HCT116 (cell line): ENCODE measurements around the gene CHST9. TPM values are rescaled to one million over a fixed set of nuclear protein-coding genes. Genes with fewer than 3 reads are reported as not detected.

Experiments used
- ATAC-seq: fragments of 200-7000 bp; cut with Tn5 transposase; 2 replicates; pipeline ENCODE4 v1.9.1; 2020; ENCODE audit warnings: mild to moderate bottlenecking, moderate library complexity
- BruUV-seq: library from RNA; stranded (reverse); fragments of 400-500 nt; replicated peaks from 2 replicates; lab custom pipeline; 2021; lab: Mats Ljungman, UMichigan
- CTCF ChIA-PET: fragments of 300-600 bp; sonication (Branson Sonifier 250); formaldehyde crosslinking; loops from one replicate; lab custom pipeline; 2021; ENCODE audit warnings: antibody characterized with exemption; lab: Charles Lee
- POLR2A ChIA-PET: fragments of 300-600, 350-600 bp; sonication (Branson Sonifier 250); formaldehyde crosslinking; loops from one replicate; lab custom pipeline; 2021; ENCODE audit warnings: antibody characterized with exemption; lab: Charles Lee
- RAD21 ChIA-PET, 2 experiments: fragments of 300-600 bp; sonication (Branson Sonifier 250); formaldehyde crosslinking; loops; one replicate each; lab custom pipeline; 2023; ENCODE audit warnings: low total read pairs in 2 of 2; ENCODE audit not compliant: uncharacterized antibody in 2 of 2, unreplicated experiment in 2 of 2, low non-redundant PET in 1 of 2; lab: Charles Lee
- DNase-seq: peaks from one replicate; pipeline ENCODE4 v3.0.0-alpha.2; 2010; ENCODE audit warnings: low read depth, low spot score
- H2AFZ ChIP-seq: fragments of 200-600 bp; shearing (Covaris generic), sonication (generic); 2 replicates; pipeline ENCODE4 v1.6.1; 2017; ENCODE audit warnings: low read depth, mixed run types, mixed read lengths, antibody characterized with exemption, low read length; ENCODE audit not compliant: poor library complexity, severe bottlenecking
- H3K27ac ChIP-seq: 2 replicates; pipeline ENCODE4 v1.5.1; 2012; ENCODE audit warnings: low read depth, low read length
- H3K27me3 ChIP-seq: fragments of 200-600 bp; sonication (generic); 2 replicates; pipeline ENCODE4 v1.6.1; 2016; ENCODE audit warnings: mixed run types, low read length, mixed read lengths; ENCODE audit not compliant: insufficient read depth
- H3K36me3 ChIP-seq, 2 experiments: fragments of 200-500 bp in 1 of 2; fragments of 200-600 bp in 1 of 2; sonication (Bioruptor generic) in 1 of 2; sonication (generic) in 1 of 2; 2 replicates each; pipeline versions ENCODE4 v1.5.1 to v1.6.1; 2014 to 2016; ENCODE audit warnings: low read length in 2 of 2, inconsistent platforms in 1 of 2, mixed read lengths in 1 of 2, mixed run types in 1 of 2; ENCODE audit not compliant: insufficient read depth in 2 of 2, control insufficient read depth in 1 of 2
- H3K4me1 ChIP-seq, 2 experiments: fragments of 200-600 bp in 1 of 2; sonication (generic) in 1 of 2; 2 replicates each; pipeline versions ENCODE4 v1.5.1 to v1.6.1; 2012 to 2017; ENCODE audit warnings: low read length in 2 of 2, inconsistent platforms in 1 of 2, mild to moderate bottlenecking in 1 of 2, mixed read lengths in 1 of 2, mixed run types in 1 of 2, moderate library complexity in 1 of 2; ENCODE audit not compliant: insufficient read depth in 2 of 2, control insufficient read depth in 1 of 2
- H3K4me2 ChIP-seq: fragments of 200-600 bp; sonication (generic); 2 replicates; pipeline ENCODE4 v1.6.1; 2017; ENCODE audit warnings: mixed run types, low read length, mixed read lengths
- H3K4me3 ChIP-seq, 2 experiments: fragments of 200-600 bp in 1 of 2; sonication (generic) in 1 of 2; replicated peaks in 1 of 2; 2 replicates each; pipeline ENCODE4 v1.5.1; 2011 to 2016; ENCODE audit warnings: low read length in 2 of 2, control low read depth in 1 of 2, low read depth in 1 of 2, mild to moderate bottlenecking in 1 of 2, mixed read lengths in 1 of 2, mixed run types in 1 of 2
- H3K79me2 ChIP-seq: fragments of 200-600 bp; sonication (generic); 2 replicates; pipeline ENCODE4 v1.6.1; 2017; ENCODE audit warnings: mild to moderate bottlenecking, mixed run types, low read length, moderate library complexity, mixed read lengths; ENCODE audit not compliant: insufficient read depth
- H3K9ac ChIP-seq: fragments of 200-600 bp; sonication (generic); 2 replicates; pipeline ENCODE4 v1.6.1; 2016; ENCODE audit warnings: low read length, mixed read lengths
- H3K9me2 ChIP-seq: fragments of 200-600 bp; sonication (generic), shearing (Covaris generic); 2 replicates; pipeline ENCODE4 v1.6.1; 2017; ENCODE audit warnings: mixed run types, mild to moderate bottlenecking, moderate library complexity; ENCODE audit not compliant: insufficient read depth
- H3K9me3 ChIP-seq, 2 experiments: fragments of 200-500 bp in 1 of 2; fragments of 200-600 bp in 1 of 2; sonication (Bioruptor generic) in 1 of 2; sonication (generic) in 1 of 2; 2 replicates each; pipeline ENCODE4 v1.6.1; 2014 to 2017; ENCODE audit warnings: low read length in 2 of 2, mixed read lengths in 2 of 2, inconsistent platforms in 1 of 2, low read depth in 1 of 2, mild to moderate bottlenecking in 1 of 2, mixed run types in 1 of 2, moderate library complexity in 1 of 2; ENCODE audit not compliant: control insufficient read depth in 1 of 2, insufficient read depth in 1 of 2
- H4K20me1 ChIP-seq: fragments of 200-600 bp; sonication (generic), shearing (Covaris generic); 2 replicates; pipeline ENCODE4 v1.6.1; 2017; ENCODE audit warnings: mixed run types, mild to moderate bottlenecking, moderate library complexity; ENCODE audit not compliant: insufficient read depth
- CBX3 ChIP-seq: IDR thresholded peaks from 2 replicates; pipeline ENCODE4 v1.6.1; 2012; ENCODE audit warnings: low read depth
- CEBPB ChIP-seq: IDR thresholded peaks from 2 replicates; pipeline ENCODE4 v1.6.1; 2012; ENCODE audit warnings: low read depth
- EGR1 ChIP-seq: IDR thresholded peaks from 2 replicates; pipeline ENCODE4 v1.6.1; 2012; ENCODE audit warnings: low read depth
- EZH2phosphoT487 ChIP-seq: fragments of 200-600 bp; IDR thresholded peaks from 2 replicates; pipeline ENCODE4 v1.6.1; 2018; ENCODE audit warnings: antibody characterized with exemption, borderline replicate concordance
- FOSL1 ChIP-seq: IDR thresholded peaks from 2 replicates; pipeline ENCODE4 v1.6.1; 2012; ENCODE audit warnings: low read depth
- POLR2A ChIP-seq: IDR thresholded peaks from 2 replicates; pipeline ENCODE4 v1.7.0; 2011; ENCODE audit warnings: borderline replicate concordance; ENCODE audit not compliant: insufficient read depth, insufficient read length; ENCODE audit errors: extremely low read depth
- RAD21 ChIP-seq: IDR thresholded peaks from 2 replicates; pipeline ENCODE4 v1.6.1; 2012; ENCODE audit warnings: low read depth, mild to moderate bottlenecking
- SIN3A ChIP-seq: IDR thresholded peaks from 2 replicates; pipeline ENCODE4 v1.6.1; 2012; ENCODE audit warnings: low read depth
- SRF ChIP-seq: IDR thresholded peaks from 2 replicates; pipeline ENCODE4 v1.6.1; 2012; ENCODE audit warnings: low read depth
- TCF7L2 ChIP-seq: IDR thresholded peaks from 2 replicates; pipeline ENCODE4 v1.7.0; 2011; ENCODE audit warnings: borderline replicate concordance, inconsistent platforms; ENCODE audit not compliant: insufficient read depth, insufficient read length; ENCODE audit errors: extremely low read depth
- ZFX ChIP-seq: fragments of 450-650 bp; IDR thresholded peaks from 2 replicates; pipeline ENCODE4 v1.6.1; 2017
- intact Hi-C: fragments of 100-400 bp; cut with micrococcal nuclease; formaldehyde crosslinking; loops from 2 replicates; pipeline ENCODE4 v1.10.0; 2022
- total RNA-seq: library from RNA; stranded (reverse); gene quantifications from one replicate; pipeline ENCODE4 v1.2.1, GENCODE V29; 2021; ENCODE audit not compliant: unreplicated experiment
- TF ChIP-seq, protein P1 (sequence below): IDR thresholded peaks from 2 replicates; pipeline ENCODE4 v1.6.1; 2012
- TF ChIP-seq, protein P2 (sequence below): IDR thresholded peaks from 2 replicates; pipeline ENCODE4 v1.6.1; 2012
- TF ChIP-seq, protein P3 (sequence below): IDR thresholded peaks from 2 replicates; pipeline ENCODE4 v1.6.1; 2012; ENCODE audit warnings: low read depth
- TF ChIP-seq, protein P4 (sequence below): IDR thresholded peaks from 2 replicates; pipeline ENCODE4 v1.6.1; 2011; ENCODE audit warnings: mild to moderate bottlenecking, low read length, moderate library complexity; ENCODE audit not compliant: insufficient replicate concordance; ENCODE audit errors: extremely low read depth

The CHST9 gene
- total RNA-seq, 1 experiment from 2014 or later: not detected

DNA sequence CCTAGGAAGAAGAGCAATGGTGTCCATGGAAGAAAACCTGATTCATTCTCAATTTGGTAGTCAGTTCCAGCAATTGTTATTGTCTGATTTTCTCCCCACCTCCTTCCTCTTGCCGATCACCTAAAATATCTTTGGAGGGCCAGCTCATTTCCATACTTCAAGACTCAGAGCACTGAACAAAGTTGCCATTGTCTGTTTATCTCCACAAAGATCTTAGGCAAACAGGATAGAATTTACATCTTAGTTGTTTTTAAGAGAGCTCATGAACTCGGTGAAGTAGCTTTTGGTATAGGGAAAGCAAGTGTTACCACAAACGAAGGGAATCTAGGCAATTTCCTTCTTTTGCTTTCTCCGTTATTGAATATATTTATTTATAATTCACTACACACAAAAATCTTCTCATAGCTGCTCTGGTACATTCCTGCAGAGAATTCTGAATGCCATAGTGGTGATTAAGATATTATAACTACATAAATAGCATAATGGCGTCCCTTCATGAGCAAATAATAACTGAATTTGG, 41.5 kb upstream of the CHST9 start:
- DNase-seq (no peak), ATAC-seq (no peak)
- no peak overlapping the region for H2AFZ ChIP-seq
- intact Hi-C loops: no loop called here
- no TSS peak for BruUV-seq
- H3K9me3 ChIP-seq: no peaks in the 10 kb centered on the region
- no peaks in the 10 kb centered on the region for H3K36me3 ChIP-seq
- POLR2A ChIA-PET: no interaction called here
- no peak overlapping the region for H3K27ac ChIP-seq
- no peak overlapping the region for H3K4me3 ChIP-seq
- no peaks in the 10 kb centered on the region for H4K20me1 ChIP-seq
- H3K9ac ChIP-seq: no peak overlapping the region
- H3K9me2 ChIP-seq: no peaks in the 10 kb centered on the region
- no peaks in the 10 kb centered on the region for H3K4me1 ChIP-seq
- TF ChIP-seq EZH2phosphoT487 (no peak), EGR1 (no peak), ZFX (no peak), SIN3A (no peak)
- TF ChIP-seq, protein P1, sequence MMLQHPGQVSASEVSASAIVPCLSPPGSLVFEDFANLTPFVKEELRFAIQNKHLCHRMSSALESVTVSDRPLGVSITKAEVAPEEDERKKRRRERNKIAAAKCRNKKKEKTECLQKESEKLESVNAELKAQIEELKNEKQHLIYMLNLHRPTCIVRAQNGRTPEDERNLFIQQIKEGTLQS: no peak
- TF ChIP-seq, protein P2, sequence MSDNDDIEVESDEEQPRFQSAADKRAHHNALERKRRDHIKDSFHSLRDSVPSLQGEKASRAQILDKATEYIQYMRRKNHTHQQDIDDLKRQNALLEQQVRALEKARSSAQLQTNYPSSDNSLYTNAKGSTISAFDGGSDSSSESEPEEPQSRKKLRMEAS: no peak
- no peak overlapping the region for H3K4me2 ChIP-seq
- H3K79me2 ChIP-seq: no peaks in the 10 kb centered on the region
- RAD21 ChIA-PET: no interaction called here
- H3K27me3 ChIP-seq: no peaks in the 10 kb centered on the region
- CTCF ChIA-PET: no interaction called here

DNA sequence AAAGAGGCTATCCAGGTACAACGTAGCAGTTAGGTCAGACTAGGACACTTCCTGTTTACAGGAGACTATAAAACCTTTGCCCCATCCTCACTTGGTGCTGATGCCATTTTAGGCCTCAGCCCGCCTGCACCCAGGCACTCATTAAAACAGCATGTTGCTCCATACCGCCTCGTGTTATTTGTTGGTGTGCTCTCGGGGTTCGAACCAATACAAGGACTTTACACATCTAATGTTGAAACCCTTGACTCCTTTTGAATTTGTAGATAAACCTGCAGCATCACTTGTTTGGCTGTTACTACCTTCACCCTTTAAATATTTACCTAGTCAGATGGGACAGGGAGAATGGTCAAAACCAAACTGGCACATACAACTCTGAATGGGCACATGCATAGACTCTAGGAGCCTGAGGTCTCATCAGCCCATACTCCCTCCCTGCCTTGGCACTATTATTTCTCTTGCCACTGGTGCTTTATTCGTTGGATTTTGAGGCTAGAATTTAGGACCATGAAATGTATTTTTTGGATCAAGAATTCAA, 40.9 kb upstream of the CHST9 start:
- Histone ChIP-seq H3K79me2 (no peaks in the 10 kb centered on the region), H3K27ac (no peak overlapping the region), H3K4me2 (no peak overlapping the region), H3K9me3 (no peaks in the 10 kb centered on the region), H3K9me2 (no peaks in the 10 kb centered on the region), H3K4me1 (no peaks in the 10 kb centered on the region), H3K27me3 (no peaks in the 10 kb centered on the region), H4K20me1 (no peaks in the 10 kb centered on the region), H3K36me3 (no peaks in the 10 kb centered on the region), H3K4me3 (no peak overlapping the region), H3K9ac (no peak overlapping the region), H2AFZ (no peak overlapping the region)
- ChIA-PET POLR2A (no interaction called here), RAD21 (no interaction called here), CTCF (no interaction called here)
- intact Hi-C loops: no loop called here
- ATAC-seq (no peak), DNase-seq (no peak)
- BruUV-seq: no TSS peak
- no peak for TF ChIP-seq FOSL1
- no peak for TF ChIP-seq CEBPB
- no peak for TF ChIP-seq EZH2phosphoT487
- TF ChIP-seq, protein P3, sequence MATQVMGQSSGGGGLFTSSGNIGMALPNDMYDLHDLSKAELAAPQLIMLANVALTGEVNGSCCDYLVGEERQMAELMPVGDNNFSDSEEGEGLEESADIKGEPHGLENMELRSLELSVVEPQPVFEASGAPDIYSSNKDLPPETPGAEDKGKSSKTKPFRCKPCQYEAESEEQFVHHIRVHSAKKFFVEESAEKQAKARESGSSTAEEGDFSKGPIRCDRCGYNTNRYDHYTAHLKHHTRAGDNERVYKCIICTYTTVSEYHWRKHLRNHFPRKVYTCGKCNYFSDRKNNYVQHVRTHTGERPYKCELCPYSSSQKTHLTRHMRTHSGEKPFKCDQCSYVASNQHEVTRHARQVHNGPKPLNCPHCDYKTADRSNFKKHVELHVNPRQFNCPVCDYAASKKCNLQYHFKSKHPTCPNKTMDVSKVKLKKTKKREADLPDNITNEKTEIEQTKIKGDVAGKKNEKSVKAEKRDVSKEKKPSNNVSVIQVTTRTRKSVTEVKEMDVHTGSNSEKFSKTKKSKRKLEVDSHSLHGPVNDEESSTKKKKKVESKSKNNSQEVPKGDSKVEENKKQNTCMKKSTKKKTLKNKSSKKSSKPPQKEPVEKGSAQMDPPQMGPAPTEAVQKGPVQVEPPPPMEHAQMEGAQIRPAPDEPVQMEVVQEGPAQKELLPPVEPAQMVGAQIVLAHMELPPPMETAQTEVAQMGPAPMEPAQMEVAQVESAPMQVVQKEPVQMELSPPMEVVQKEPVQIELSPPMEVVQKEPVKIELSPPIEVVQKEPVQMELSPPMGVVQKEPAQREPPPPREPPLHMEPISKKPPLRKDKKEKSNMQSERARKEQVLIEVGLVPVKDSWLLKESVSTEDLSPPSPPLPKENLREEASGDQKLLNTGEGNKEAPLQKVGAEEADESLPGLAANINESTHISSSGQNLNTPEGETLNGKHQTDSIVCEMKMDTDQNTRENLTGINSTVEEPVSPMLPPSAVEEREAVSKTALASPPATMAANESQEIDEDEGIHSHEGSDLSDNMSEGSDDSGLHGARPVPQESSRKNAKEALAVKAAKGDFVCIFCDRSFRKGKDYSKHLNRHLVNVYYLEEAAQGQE: no peak
- no peak for TF ChIP-seq SRF
- TF ChIP-seq RAD21: no peak
- no peak for TF ChIP-seq CBX3
- no peak for TF ChIP-seq TCF7L2
- TF ChIP-seq, protein P4, sequence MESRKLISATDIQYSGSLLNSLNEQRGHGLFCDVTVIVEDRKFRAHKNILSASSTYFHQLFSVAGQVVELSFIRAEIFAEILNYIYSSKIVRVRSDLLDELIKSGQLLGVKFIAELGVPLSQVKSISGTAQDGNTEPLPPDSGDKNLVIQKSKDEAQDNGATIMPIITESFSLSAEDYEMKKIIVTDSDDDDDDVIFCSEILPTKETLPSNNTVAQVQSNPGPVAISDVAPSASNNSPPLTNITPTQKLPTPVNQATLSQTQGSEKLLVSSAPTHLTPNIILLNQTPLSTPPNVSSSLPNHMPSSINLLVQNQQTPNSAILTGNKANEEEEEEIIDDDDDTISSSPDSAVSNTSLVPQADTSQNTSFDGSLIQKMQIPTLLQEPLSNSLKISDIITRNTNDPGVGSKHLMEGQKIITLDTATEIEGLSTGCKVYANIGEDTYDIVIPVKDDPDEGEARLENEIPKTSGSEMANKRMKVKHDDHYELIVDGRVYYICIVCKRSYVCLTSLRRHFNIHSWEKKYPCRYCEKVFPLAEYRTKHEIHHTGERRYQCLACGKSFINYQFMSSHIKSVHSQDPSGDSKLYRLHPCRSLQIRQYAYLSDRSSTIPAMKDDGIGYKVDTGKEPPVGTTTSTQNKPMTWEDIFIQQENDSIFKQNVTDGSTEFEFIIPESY: no peak
- TF ChIP-seq POLR2A: no peak
- TF ChIP-seq, protein P2: no peak
